Hepatocyte (in vitro differentiated cells): Measurements from ENCODE around the gene SLC4A1AP. TPM values are rescaled to one million over a fixed set of nuclear protein-coding genes. Genes with fewer than 3 reads are reported as not detected.

Source experiments
- DNase-seq: peaks from one replicate; pipeline ENCODE4 v3.0.0-alpha.2; 2016; ENCODE audit warnings: low spot score
- H2AFZ ChIP-seq: fragments of 200-600 bp; sonication (generic); 2 replicates; pipeline ENCODE4 v1.6.0; 2016; ENCODE audit warnings: antibody characterized with exemption, mild to moderate bottlenecking
- H3K27ac ChIP-seq: fragments of 200-600 bp; sonication (generic); 2 replicates; pipeline ENCODE4 v1.5.1; 2016; ENCODE audit warnings: mild to moderate bottlenecking
- H3K27me3 ChIP-seq: fragments of 200-600 bp; sonication (generic); 2 replicates; pipeline ENCODE4 v1.6.1; 2016
- H3K36me3 ChIP-seq: fragments of 200-600 bp; sonication (generic); replicated peaks from 2 replicates; pipeline ENCODE4 v1.5.1; 2016; ENCODE audit warnings: low read depth; ENCODE audit not compliant: insufficient read depth
- H3K4me1 ChIP-seq: fragments of 200-600 bp; sonication (generic); 2 replicates; pipeline ENCODE4 v1.5.1; 2016; ENCODE audit warnings: mild to moderate bottlenecking, moderate library complexity; ENCODE audit not compliant: insufficient read depth
- H3K4me2 ChIP-seq: fragments of 200-600 bp; sonication (generic); 2 replicates; pipeline ENCODE4 v1.6.0; 2016
- H3K4me3 ChIP-seq: fragments of 200-600 bp; sonication (generic); 2 replicates; pipeline ENCODE4 v1.5.1; 2016; ENCODE audit warnings: mild to moderate bottlenecking
- H3K79me2 ChIP-seq: fragments of 200-600 bp; sonication (generic); 2 replicates; pipeline ENCODE4 v1.6.0; 2017; ENCODE audit warnings: mild to moderate bottlenecking
- H3K9me2 ChIP-seq: fragments of 200-600 bp; sonication (generic); replicated peaks from 2 replicates; pipeline ENCODE4 v1.6.0; 2017; ENCODE audit warnings: mild to moderate bottlenecking; ENCODE audit not compliant: insufficient read depth
- H3K9me3 ChIP-seq: fragments of 200-600 bp; sonication (generic); 2 replicates; pipeline ENCODE4 v1.5.1; 2016; ENCODE audit warnings: low read depth, mild to moderate bottlenecking
- H4K20me1 ChIP-seq: fragments of 200-600 bp; sonication (generic); 2 replicates; pipeline ENCODE4 v1.6.0; 2016; ENCODE audit warnings: mild to moderate bottlenecking; ENCODE audit not compliant: insufficient read depth, poor library complexity, severe bottlenecking
- CTCF ChIP-seq: fragments of 200-600 bp; sonication (generic); IDR thresholded peaks from 2 replicates; pipeline ENCODE4 v1.5.1; 2016; ENCODE audit warnings: antibody characterized with exemption, mild to moderate bottlenecking; ENCODE audit not compliant: poor library complexity
- EZH2 ChIP-seq: fragments of 200-600 bp; sonication (generic); IDR thresholded peaks from 2 replicates; pipeline ENCODE4 v1.6.1; 2016; ENCODE audit warnings: antibody characterized with exemption, mild to moderate bottlenecking, borderline replicate concordance
- EZH2phosphoT487 ChIP-seq: fragments of 200-600 bp; sonication (generic); IDR thresholded peaks from one replicate; pipeline ENCODE4 v1.6.1; 2018; ENCODE audit warnings: antibody characterized with exemption, mild to moderate bottlenecking, low read depth, moderate library complexity; ENCODE audit not compliant: unreplicated experiment, severe bottlenecking
- WGBS: methylation state at CpG from one replicate; pipeline ENCODE4 v1.1.6; 2016; ENCODE audit warnings: low lambda C conversion rate; ENCODE audit errors: missing lambda C conversion rate; 5-methylcytosine and 5-hydroxymethylcytosine counted together
- polyA plus RNA-seq: library from polyadenylated mRNA; unstranded; fragments of >200 nt; fragmentation: Nextera tagmentation; extraction: Ambion mirVana; gene quantifications from 2 replicates; pipeline ENCODE4 v1.2.1, GENCODE V29; 2016
- total RNA-seq: library from RNA; depleted of rRNA; stranded (reverse); fragments of >200 nt; gene quantifications from 2 replicates; pipeline ENCODE4 v1.2.3, GENCODE V29; 2014

Gene SLC4A1AP
- total and polyA plus RNA-seq, 2 experiments from 2014 or later, result 21.1 to 21.9 TPM

GRCh38 chr2:27729614-27730013, 65.9 kb downstream of the SLC4A1AP start:
- 96% methylated on average over 4 of the region's 4 CpGs for WGBS
- Histone ChIP-seq H3K4me3 (no peak overlapping the region), H3K9me2 (no peaks in the 10 kb centered on the region), H3K4me1 (peaks cover 8% of the 10 kb centered on the region), H3K9me3 (no peaks in the 10 kb centered on the region), H3K27me3 (no peaks in the 10 kb centered on the region), H2AFZ (no peak overlapping the region), H3K36me3 (no peaks in the 10 kb centered on the region), H3K79me2 (no peaks in the 10 kb centered on the region), H4K20me1 (no peaks in the 10 kb centered on the region), H3K4me2 (no peak overlapping the region), H3K27ac (no peak overlapping the region)
- TF ChIP-seq EZH2 (no peak), CTCF (no peak), EZH2phosphoT487 (no peak)
- DNase-seq, result no peak

GRCh38 chr2:27730261-27730662, 66.6 kb downstream of the SLC4A1AP start:
- H3K79me2 ChIP-seq, result no peaks in the 10 kb centered on the region
- H3K27ac ChIP-seq, result no peak overlapping the region
- H3K27me3 ChIP-seq, result no peaks in the 10 kb centered on the region
- WGBS, result 90% methylated on average over 3 of the region's 3 CpGs
- H3K4me1 ChIP-seq, result peaks cover 8% of the 10 kb centered on the region
- no peak for DNase-seq
- no peaks in the 10 kb centered on the region for H4K20me1 ChIP-seq
- H3K4me3 ChIP-seq, result no peak overlapping the region
- H3K9me2 ChIP-seq, result no peaks in the 10 kb centered on the region
- no peak overlapping the region for H3K4me2 ChIP-seq
- no peaks in the 10 kb centered on the region for H3K36me3 ChIP-seq
- H3K9me3 ChIP-seq, result no peaks in the 10 kb centered on the region
- no peak overlapping the region for H2AFZ ChIP-seq
- no peak for TF ChIP-seq EZH2

GRCh38 chr2:27730980-27731691, 67.4 kb downstream of the SLC4A1AP start:
- WGBS, result 75% methylated on average over 4 of the region's 4 CpGs
- Histone ChIP-seq H3K4me3 (no peak overlapping the region), H3K9me2 (no peaks in the 10 kb centered on the region), H3K27ac (no peak overlapping the region), H3K9me3 (no peaks in the 10 kb centered on the region), H3K4me2 (no peak overlapping the region), H2AFZ (no peak overlapping the region), H4K20me1 (no peaks in the 10 kb centered on the region), H3K36me3 (no peaks in the 10 kb centered on the region), H3K4me1 (peaks cover 10% of the 10 kb centered on the region), H3K27me3 (no peaks in the 10 kb centered on the region), H3K79me2 (no peaks in the 10 kb centered on the region)
- DNase-seq, result no peak
- TF ChIP-seq CTCF, result no peak

- Histone ChIP-seq H3K36me3 (no peaks in the 10 kb centered on the region), H3K4me1 (peaks cover 16% of the 10 kb centered on the region), H3K4me2 (no peak overlapping the region), H3K27me3 (no peaks in the 10 kb centered on the region), H2AFZ (no peak overlapping the region), H3K9me2 (no peaks in the 10 kb centered on the region), H3K4me3 (no peak overlapping the region), H3K9me3 (no peaks in the 10 kb centered on the region), H3K79me2 (no peaks in the 10 kb centered on the region), H3K27ac (no peak overlapping the region), H4K20me1 (no peaks in the 10 kb centered on the region)
- TF ChIP-seq EZH2 (no peak), EZH2phosphoT487 (no peak), CTCF (no peak)
- WGBS, result 86% methylated on average over 1 of the region's 1 CpG
- DNase-seq, result no peak
Measured at GRCh38 chr2:27734305-27734704, 70.6 kb downstream of the SLC4A1AP start.
